ENCODE results near the gene SARDH.

- TF ChIP-seq CTCF (IDR thresholded peaks at IDR 0.05) (no peak), POLR2A (IDR thresholded peaks at IDR 0.05) (no peak)
Observed at GRCh38 chr9:133768859-133769510, 30.8 kb upstream of the SARDH start.

All from breast epithelium (tissue), 3 donors.